IPS-18a (cell line): Measurements from ENCODE around the gene MMP19.

Source experiments
- H3K27ac ChIP-seq: one replicate; pipeline ENCODE4 v1.5.1; 2013; ENCODE audit warnings: low read length
- H3K27me3 ChIP-seq: one replicate; pipeline ENCODE4 v1.6.1; 2013; ENCODE audit warnings: mild to moderate bottlenecking, low read length; ENCODE audit not compliant: control insufficient read depth, insufficient read depth
- H3K36me3 ChIP-seq: one replicate; pipeline ENCODE4 v1.6.1; 2013; ENCODE audit warnings: low read depth, low read length; ENCODE audit not compliant: control insufficient read depth
- H3K4me1 ChIP-seq: one replicate; pipeline ENCODE4 v1.6.1; 2013; ENCODE audit warnings: low read depth, low read length; ENCODE audit not compliant: control insufficient read depth
- H3K4me3 ChIP-seq: one replicate; pipeline ENCODE4 v1.5.1; 2013; ENCODE audit warnings: low read length
- H3K9ac ChIP-seq: one replicate; pipeline ENCODE4 v1.6.1; 2013; ENCODE audit warnings: mild to moderate bottlenecking, low read length, moderate library complexity
- H3K9me3 ChIP-seq: one replicate; pipeline ENCODE4 v1.6.1; 2013; ENCODE audit warnings: low read depth, low read length; ENCODE audit not compliant: control insufficient read depth

The MMP19 gene

DNA sequence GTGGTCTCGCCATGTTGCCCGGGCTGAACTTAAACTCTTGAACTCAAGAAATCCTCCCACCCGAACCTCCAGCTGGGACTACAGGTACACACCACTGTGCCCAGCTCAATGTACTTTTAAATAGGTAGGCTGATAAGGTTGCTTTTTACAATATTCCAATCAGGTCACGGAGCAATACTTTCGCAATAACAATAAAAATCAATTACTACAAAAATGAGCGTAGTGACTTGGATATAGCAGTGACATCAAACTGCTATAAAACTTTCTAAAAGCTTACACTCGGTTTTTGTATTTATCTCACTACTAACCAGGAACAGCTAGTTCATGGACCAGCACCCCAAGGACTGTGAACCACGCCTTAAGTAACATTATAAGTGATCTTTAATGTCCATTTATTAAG, 35.8 kb downstream of the MMP19 start:
- Histone ChIP-seq H3K9ac (no peak overlapping the region), H3K36me3 (peaks cover 26% of the 10 kb centered on the region), H3K27ac (no peak overlapping the region), H3K9me3 (no peaks in the 10 kb centered on the region), H3K4me1 (peaks cover 3% of the 10 kb centered on the region), H3K27me3 (no peaks in the 10 kb centered on the region), H3K4me3 (no peak overlapping the region)

GRCh38 chr12:55797550-55797949, 45.2 kb downstream of the MMP19 start:
- Histone ChIP-seq H3K9me3 (no peaks in the 10 kb centered on the region), H3K4me1 (no peaks in the 10 kb centered on the region), H3K27me3 (no peaks in the 10 kb centered on the region), H3K4me3 (no peak overlapping the region), H3K27ac (no peak overlapping the region), H3K9ac (no peak overlapping the region), H3K36me3 (peaks cover 78% of the 10 kb centered on the region)

GRCh38 chr12:55797068-55797467, 45.7 kb downstream of the MMP19 start:
- H3K9ac ChIP-seq = no peak overlapping the region
- H3K9me3 ChIP-seq = no peaks in the 10 kb centered on the region
- H3K4me3 ChIP-seq = no peak overlapping the region
- H3K27ac ChIP-seq = no peak overlapping the region
- no peaks in the 10 kb centered on the region for H3K4me1 ChIP-seq
- H3K36me3 ChIP-seq = peaks cover 78% of the 10 kb centered on the region
- no peaks in the 10 kb centered on the region for H3K27me3 ChIP-seq

DNA sequence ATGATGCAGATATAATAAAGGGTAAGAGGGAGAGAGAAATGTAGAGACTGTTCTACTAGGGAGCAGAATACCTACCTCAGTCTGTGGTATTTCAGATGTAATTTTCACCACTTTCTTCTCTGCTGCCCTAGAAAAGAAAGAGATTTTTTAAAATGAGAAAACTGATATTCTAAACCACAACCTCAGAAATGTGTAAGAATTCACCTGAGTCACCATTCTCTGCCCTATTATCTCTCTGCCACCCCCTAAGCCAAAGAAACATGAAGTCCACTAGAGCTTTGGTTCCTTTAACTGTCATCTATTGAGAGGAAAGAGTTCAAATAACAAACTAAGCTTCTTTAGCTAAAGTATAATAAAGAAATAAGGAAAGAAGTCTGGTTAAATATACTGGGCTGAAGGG, 46.8 kb downstream of the MMP19 start:
- H3K9me3 ChIP-seq = no peaks in the 10 kb centered on the region
- no peaks in the 10 kb centered on the region for H3K4me1 ChIP-seq
- no peak overlapping the region for H3K4me3 ChIP-seq
- H3K36me3 ChIP-seq = peaks cover 74% of the 10 kb centered on the region
- no peak overlapping the region for H3K27ac ChIP-seq
- no peak overlapping the region for H3K9ac ChIP-seq
- no peaks in the 10 kb centered on the region for H3K27me3 ChIP-seq

DNA sequence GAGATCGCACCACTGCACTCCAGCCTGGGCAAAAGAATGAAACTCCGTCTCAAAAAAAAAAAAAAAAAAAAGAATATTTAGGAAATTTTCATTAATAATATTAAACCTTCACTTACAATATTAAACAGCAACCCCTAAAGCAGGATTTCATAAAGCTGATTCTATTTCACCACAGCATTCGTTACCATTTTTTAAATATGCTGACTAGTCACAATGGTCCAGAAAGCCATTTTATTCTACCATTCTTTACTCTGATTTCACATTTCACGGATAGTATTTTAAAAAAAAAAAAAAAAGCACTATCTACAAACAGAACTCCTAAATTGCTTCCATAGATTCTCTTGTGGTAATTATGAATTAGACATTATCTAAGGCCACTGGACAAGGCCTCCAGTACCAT, 52.8 kb downstream of the MMP19 start:
- H3K4me1 ChIP-seq = no peaks in the 10 kb centered on the region
- no peaks in the 10 kb centered on the region for H3K9me3 ChIP-seq
- no peak overlapping the region for H3K4me3 ChIP-seq
- H3K36me3 ChIP-seq = peaks cover 84% of the 10 kb centered on the region
- no peaks in the 10 kb centered on the region for H3K27me3 ChIP-seq
- H3K27ac ChIP-seq = no peak overlapping the region
- no peak overlapping the region for H3K9ac ChIP-seq

- H3K9me3 ChIP-seq = no peaks in the 10 kb centered on the region
- H3K4me1 ChIP-seq = no peaks in the 10 kb centered on the region
- peaks cover 85% of the 10 kb centered on the region for H3K36me3 ChIP-seq
- no peak overlapping the region for H3K4me3 ChIP-seq
- no peak overlapping the region for H3K9ac ChIP-seq
- no peak overlapping the region for H3K27ac ChIP-seq
- no peaks in the 10 kb centered on the region for H3K27me3 ChIP-seq
Observed at GRCh38 chr12:55789171-55789570, 53.6 kb downstream of the MMP19 start.

DNA sequence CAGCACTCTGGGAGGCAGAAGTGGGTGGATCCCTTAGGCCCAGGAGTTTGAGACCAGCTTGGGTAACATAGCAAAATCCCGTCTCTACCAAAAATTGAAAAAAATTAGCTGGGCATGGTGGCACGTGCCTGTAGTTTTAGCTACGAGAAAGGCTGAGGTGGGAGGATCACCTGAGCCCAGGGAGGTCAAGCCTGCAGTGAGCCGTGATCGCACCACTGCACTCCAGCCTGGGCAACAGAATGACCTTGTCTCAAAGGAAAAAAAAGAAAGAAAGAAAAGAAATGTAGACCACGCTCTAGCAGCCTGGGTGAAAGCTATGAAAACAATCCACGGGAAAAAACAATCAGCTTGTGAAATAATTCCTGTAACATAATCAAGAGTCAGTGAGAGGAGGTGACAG, 54.2 kb downstream of the MMP19 start:
- no peaks in the 10 kb centered on the region for H3K9me3 ChIP-seq
- H3K27ac ChIP-seq = no peak overlapping the region
- H3K27me3 ChIP-seq = no peaks in the 10 kb centered on the region
- no peaks in the 10 kb centered on the region for H3K4me1 ChIP-seq
- peaks cover 85% of the 10 kb centered on the region for H3K36me3 ChIP-seq
- no peak overlapping the region for H3K9ac ChIP-seq
- H3K4me3 ChIP-seq = no peak overlapping the region
